Stimulated activated CD4-positive, alpha-beta T cell treated with anti-CD3 and anti-CD28 coated beads, Interleukin-15, amount 100 ng/mL, for 48 hours (primary cell): ENCODE measurements around the gene TPM1.

Experiments
- DNase-seq, 2 donors: peaks; one replicate each; pipeline ENCODE4 v3.0.0-alpha.2; 2020; ENCODE audit warnings: low read depth in 2 of 2

The TPM1 gene

GRCh38 chr15:63075015-63075983 lies 32.8 kb downstream of the TPM1 start:
- no peak for DNase-seq

- DNase-seq: no peak
Observed at GRCh38 chr15:63075984-63076713, 33.6 kb downstream of the TPM1 start.

- DNase-seq: no peak
Observed at GRCh38 chr15:63076714-63077046, 34.1 kb downstream of the TPM1 start.

- DNase-seq: no peak
Observed at GRCh38 chr15:63077952-63078351, 35.4 kb downstream of the TPM1 start.

GRCh38 chr15:63079947-63080626 lies 37.5 kb downstream of the TPM1 start:
- DNase-seq: no peak

GRCh38 chr15:63080634-63081250 lies 38.2 kb downstream of the TPM1 start:
- no peak for DNase-seq

- no peak for DNase-seq
Observed at GRCh38 chr15:63082366-63082765, 39.8 kb downstream of the TPM1 start.

- no peak for DNase-seq
Observed at GRCh38 chr15:63083044-63083443, 40.5 kb downstream of the TPM1 start.

GRCh38 chr15:63083541-63083940 lies 41.0 kb downstream of the TPM1 start:
- DNase-seq: no peak

- DNase-seq: no peak
Observed at GRCh38 chr15:63084806-63085205, 42.3 kb downstream of the TPM1 start.

GRCh38 chr15:63085289-63085688 lies 42.7 kb downstream of the TPM1 start:
- DNase-seq: no peak

GRCh38 chr15:63086271-63086670 lies 43.7 kb downstream of the TPM1 start:
- no peak for DNase-seq

GRCh38 chr15:63086947-63087346 lies 44.4 kb downstream of the TPM1 start:
- no peak for DNase-seq

- no peak for DNase-seq
Observed at GRCh38 chr15:63088533-63089245, 46.1 kb downstream of the TPM1 start.

- DNase-seq: no peak
Observed at GRCh38 chr15:63089260-63090043, 46.9 kb downstream of the TPM1 start.

- no peak for DNase-seq
Observed at GRCh38 chr15:63090472-63090871, 47.9 kb downstream of the TPM1 start.

- no peak for DNase-seq
Observed at GRCh38 chr15:63090887-63091286, 48.3 kb downstream of the TPM1 start.

- no peak for DNase-seq
Observed at GRCh38 chr15:63091679-63092446, 49.3 kb downstream of the TPM1 start.

- DNase-seq: peak; percentile 37 to 58
Observed at GRCh38 chr15:63093486-63094205, 51.1 kb downstream of the TPM1 start.
